ENCODE data around the gene ZNHIT2. TPM values are rescaled to one million over a fixed set of nuclear protein-coding genes. Genes with fewer than 3 reads are reported as not detected.
A peak's percentile ranks its signal among the peaks of the same experiment; 100 is the strongest.

Gene ZNHIT2
- total RNA-seq, 1 donor: 11.2 TPM

- no peak overlapping the region for H3K4me3 ChIP-seq (ENCODE audit: low read depth, low read length)
- no peak for TF ChIP-seq CTCF (IDR thresholded peaks at IDR 0.05; ENCODE audit: insufficient read depth, low read depth, low read length)
- DNase-seq (ENCODE audit: low read depth): no peak
Measured at GRCh38 chr11:65148657-65149056, 31.2 kb upstream of the ZNHIT2 start.

GRCh38 chr11:65147352-65148075, 30.0 kb upstream of the ZNHIT2 start:
- H3K4me3 ChIP-seq (ENCODE audit: low read depth, low read length): no peak overlapping the region
- no peak for DNase-seq (ENCODE audit: low read depth)
- TF ChIP-seq CTCF (IDR thresholded peaks at IDR 0.05; ENCODE audit: insufficient read depth, low read depth, low read length): no peak

GRCh38 chr11:65141896-65142494, 24.5 kb upstream of the ZNHIT2 start:
- no peak for TF ChIP-seq CTCF (IDR thresholded peaks at IDR 0.05; ENCODE audit: insufficient read depth, low read depth, low read length)
- no peak overlapping the region for H3K4me3 ChIP-seq (ENCODE audit: low read depth, low read length)
- DNase-seq (ENCODE audit: low read depth): no peak

GRCh38 chr11:65136515-65137096, 19.1 kb upstream of the ZNHIT2 start:
- no peak for DNase-seq (ENCODE audit: low read depth)
- H3K4me3 ChIP-seq (ENCODE audit: low read depth, low read length): no peak overlapping the region
- TF ChIP-seq CTCF (IDR thresholded peaks at IDR 0.05; ENCODE audit: insufficient read depth, low read depth, low read length): no peak

- no peak for DNase-seq (ENCODE audit: low read depth)
- TF ChIP-seq CTCF (IDR thresholded peaks at IDR 0.05; ENCODE audit: insufficient read depth, low read depth, low read length): no peak
- H3K4me3 ChIP-seq (ENCODE audit: low read depth, low read length): peak overlapping the region; percentile 90
Measured at GRCh38 chr11:65135633-65136145, 18.2 kb upstream of the ZNHIT2 start.

- peak overlapping the region; percentile 90 for H3K4me3 ChIP-seq (ENCODE audit: low read depth, low read length)
- no peak for TF ChIP-seq CTCF (IDR thresholded peaks at IDR 0.05; ENCODE audit: insufficient read depth, low read depth, low read length)
- DNase-seq (ENCODE audit: low read depth): peak; percentile 98
Measured at GRCh38 chr11:65134952-65135632, 17.6 kb upstream of the ZNHIT2 start.
